ENCODE data around the gene CBFB.

GRCh38 chr16:67039260-67040020 is 10.5 kb downstream of the CBFB start:
- TF ChIP-seq, protein P1, sequence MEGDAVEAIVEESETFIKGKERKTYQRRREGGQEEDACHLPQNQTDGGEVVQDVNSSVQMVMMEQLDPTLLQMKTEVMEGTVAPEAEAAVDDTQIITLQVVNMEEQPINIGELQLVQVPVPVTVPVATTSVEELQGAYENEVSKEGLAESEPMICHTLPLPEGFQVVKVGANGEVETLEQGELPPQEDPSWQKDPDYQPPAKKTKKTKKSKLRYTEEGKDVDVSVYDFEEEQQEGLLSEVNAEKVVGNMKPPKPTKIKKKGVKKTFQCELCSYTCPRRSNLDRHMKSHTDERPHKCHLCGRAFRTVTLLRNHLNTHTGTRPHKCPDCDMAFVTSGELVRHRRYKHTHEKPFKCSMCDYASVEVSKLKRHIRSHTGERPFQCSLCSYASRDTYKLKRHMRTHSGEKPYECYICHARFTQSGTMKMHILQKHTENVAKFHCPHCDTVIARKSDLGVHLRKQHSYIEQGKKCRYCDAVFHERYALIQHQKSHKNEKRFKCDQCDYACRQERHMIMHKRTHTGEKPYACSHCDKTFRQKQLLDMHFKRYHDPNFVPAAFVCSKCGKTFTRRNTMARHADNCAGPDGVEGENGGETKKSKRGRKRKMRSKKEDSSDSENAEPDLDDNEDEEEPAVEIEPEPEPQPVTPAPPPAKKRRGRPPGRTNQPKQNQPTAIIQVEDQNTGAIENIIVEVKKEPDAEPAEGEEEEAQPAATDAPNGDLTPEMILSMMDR (IDR thresholded peaks at IDR 0.05; ENCODE audit: low read depth, low read length): no peak
- TF ChIP-seq EZH2phosphoT487 (IDR thresholded peaks at IDR 0.05; ENCODE audit: low read depth): no peak

Data from OCI-LY3 (cell line).